GM06990 (cell line): ENCODE measurements around the gene SLC6A11.
A peak's percentile ranks its signal among the peaks of the same experiment; 100 is the strongest.

Experiments
- DNase-seq: peaks from one replicate; pipeline ENCODE4 v3.0.0-alpha.2; 2011; ENCODE audit not compliant: insufficient read length; ENCODE audit errors: extremely low read depth
- H3K27me3 ChIP-seq: replicated peaks from 2 replicates; pipeline ENCODE4 v1.6.0; 2011; ENCODE audit warnings: low read length; ENCODE audit not compliant: control insufficient read depth, insufficient read depth
- H3K36me3 ChIP-seq: 2 replicates; pipeline ENCODE4 v1.5.1; 2011; ENCODE audit warnings: low read length; ENCODE audit not compliant: control insufficient read depth, insufficient read depth
- H3K4me3 ChIP-seq: replicated peaks from 2 replicates; pipeline ENCODE4 v1.5.1; 2011; ENCODE audit warnings: low read depth, mild to moderate bottlenecking, control low read depth, low read length
- CTCF ChIP-seq: IDR thresholded peaks from 2 replicates; pipeline ENCODE4 v1.5.1; 2011; ENCODE audit warnings: low read length, control low read depth, mild to moderate bottlenecking, inconsistent platforms; ENCODE audit not compliant: insufficient read depth, poor library complexity, severe bottlenecking

SLC6A11 gene

GRCh38 chr3:10843378-10843777, 27.4 kb downstream of the SLC6A11 start:
- no peak overlapping the region for H3K4me3 ChIP-seq
- DNase-seq: no peak
- no peaks in the 10 kb centered on the region; the same call in 1 of the 2 replicates for H3K27me3 ChIP-seq
- no peak for TF ChIP-seq CTCF
- H3K36me3 ChIP-seq: no peaks in the 10 kb centered on the region

- H3K4me3 ChIP-seq: no peak overlapping the region
- DNase-seq: no peak
- TF ChIP-seq CTCF: no peak
- no peaks in the 10 kb centered on the region for H3K36me3 ChIP-seq
- H3K27me3 ChIP-seq: no peaks in the 10 kb centered on the region
Measured at GRCh38 chr3:10845001-10845761, 29.2 kb downstream of the SLC6A11 start.

GRCh38 chr3:10845839-10846656, 30.0 kb downstream of the SLC6A11 start:
- TF ChIP-seq CTCF: no peak
- Histone ChIP-seq H3K27me3 (no peaks in the 10 kb centered on the region), H3K4me3 (no peak overlapping the region), H3K36me3 (no peaks in the 10 kb centered on the region)
- peak; percentile 27 for DNase-seq

- Histone ChIP-seq H3K4me3 (no peak overlapping the region), H3K27me3 (no peaks in the 10 kb centered on the region), H3K36me3 (no peaks in the 10 kb centered on the region)
- no peak for TF ChIP-seq CTCF
- no peak for DNase-seq
Measured at GRCh38 chr3:10846657-10846975, 30.6 kb downstream of the SLC6A11 start.

- no peak for DNase-seq
- Histone ChIP-seq H3K27me3 (no peaks in the 10 kb centered on the region; the same call in 1 of the 2 replicates), H3K4me3 (no peak overlapping the region), H3K36me3 (no peaks in the 10 kb centered on the region)
- TF ChIP-seq CTCF: no peak
Measured at GRCh38 chr3:10848261-10848660, 32.2 kb downstream of the SLC6A11 start.
